Measurements from ENCODE around the gene CCDC169. TPM values are rescaled to one million over a fixed set of nuclear protein-coding genes. Genes with fewer than 3 reads are reported as not detected.

CCDC169 gene
- total RNA-seq, 2 donors from 2014 or later: 1.1 to 2.7 TPM

GRCh38 chr13:36244073-36244472 lies 53.5 kb downstream of the CCDC169 start:
- H3K36me3 Mint-ChIP-seq (ENCODE audit: low read depth): no peaks in the 10 kb centered on the region
- ATAC-seq (replicated peaks): no peak
- no peak overlapping the region for H3K4me3 Mint-ChIP-seq

GRCh38 chr13:36242761-36243160 lies 54.9 kb downstream of the CCDC169 start:
- H3K27ac Mint-ChIP-seq: no peak overlapping the region
- H3K9me3 Mint-ChIP-seq: peaks cover 5% of the 10 kb centered on the region
- H3K27me3 Mint-ChIP-seq: peaks cover 4% of the 10 kb centered on the region
- no peaks in the 10 kb centered on the region for H3K36me3 Mint-ChIP-seq (ENCODE audit: low read depth)
- no peak overlapping the region for H3K4me3 Mint-ChIP-seq
- no peaks in the 10 kb centered on the region for H3K4me1 Mint-ChIP-seq
- ATAC-seq (replicated peaks): no peak

More at GRCh38 chr13:36244073-36244472, 53.5 kb downstream of the CCDC169 start:
- Mint-ChIP-seq H3K27ac (no peak overlapping the region), H3K4me1 (no peaks in the 10 kb centered on the region), H3K27me3 (peaks cover 4% of the 10 kb centered on the region), H3K9me3 (peaks cover 5% of the 10 kb centered on the region)

GRCh38 chr13:36231236-36231635 lies 66.4 kb downstream of the CCDC169 start:
- H3K4me3 Mint-ChIP-seq: no peak overlapping the region
- peaks cover 5% of the 10 kb centered on the region for H3K9me3 Mint-ChIP-seq
- ATAC-seq (replicated peaks): no peak
- H3K4me1 Mint-ChIP-seq: no peaks in the 10 kb centered on the region
- H3K36me3 Mint-ChIP-seq (ENCODE audit: low read depth): no peaks in the 10 kb centered on the region
- no peak overlapping the region for H3K27ac Mint-ChIP-seq
- H3K27me3 Mint-ChIP-seq: peaks cover 11% of the 10 kb centered on the region

- no peak overlapping the region for H3K27ac Mint-ChIP-seq
- H3K9me3 Mint-ChIP-seq: no peaks in the 10 kb centered on the region
- H3K36me3 Mint-ChIP-seq (ENCODE audit: low read depth): no peaks in the 10 kb centered on the region
- H3K4me3 Mint-ChIP-seq: no peak overlapping the region
- H3K4me1 Mint-ChIP-seq: no peaks in the 10 kb centered on the region
- H3K27me3 Mint-ChIP-seq: peaks cover 3% of the 10 kb centered on the region
- ATAC-seq (replicated peaks): no peak
Measured at GRCh38 chr13:36224730-36225129, 72.9 kb downstream of the CCDC169 start.

- peaks cover 6% of the 10 kb centered on the region for H3K9me3 Mint-ChIP-seq
- H3K27ac Mint-ChIP-seq: no peak overlapping the region
- H3K27me3 Mint-ChIP-seq: no peaks in the 10 kb centered on the region
- no peak for ATAC-seq (replicated peaks)
- H3K36me3 Mint-ChIP-seq (ENCODE audit: low read depth): no peaks in the 10 kb centered on the region
- no peak overlapping the region for H3K4me3 Mint-ChIP-seq
- H3K4me1 Mint-ChIP-seq: no peaks in the 10 kb centered on the region
Measured at GRCh38 chr13:36219883-36220282, 77.7 kb downstream of the CCDC169 start.

- H3K4me3 Mint-ChIP-seq: no peak overlapping the region
Measured at GRCh38 chr13:36217456-36217855, 80.2 kb downstream of the CCDC169 start.

GRCh38 chr13:36214163-36214921 lies 83.3 kb downstream of the CCDC169 start, which contains the start of gene SOHLH2:
SOHLH2 (minus strand) TSS chr13:36214556; CDS start chr13:36214526, 30 bp downstream.
- Mint-ChIP-seq H3K36me3 (ENCODE audit: low read depth) (no peaks in the 10 kb centered on the region), H3K27me3 (peaks cover 6% of the 10 kb centered on the region)
- no peak for ATAC-seq (replicated peaks)

More at GRCh38 chr13:36217456-36217855, 80.2 kb downstream of the CCDC169 start:
- Mint-ChIP-seq H3K27me3 (no peaks in the 10 kb centered on the region), H3K27ac (no peak overlapping the region), H3K4me1 (no peaks in the 10 kb centered on the region), H3K36me3 (ENCODE audit: low read depth) (no peaks in the 10 kb centered on the region), H3K9me3 (peaks cover 6% of the 10 kb centered on the region)
- ATAC-seq (replicated peaks): no peak

GRCh38 chr13:36212789-36213188 lies 84.8 kb downstream of the CCDC169 start:
- no peak for ATAC-seq (replicated peaks)
- Mint-ChIP-seq H3K27me3 (peaks cover 6% of the 10 kb centered on the region), H3K9me3 (peaks cover 5% of the 10 kb centered on the region), H3K27ac (no peak overlapping the region), H3K36me3 (ENCODE audit: low read depth) (no peaks in the 10 kb centered on the region), H3K4me1 (no peaks in the 10 kb centered on the region), H3K4me3 (no peak overlapping the region)

More at GRCh38 chr13:36214163-36214921, 83.3 kb downstream of the CCDC169 start, which contains the start of gene SOHLH2:
- Mint-ChIP-seq H3K27ac (no peak within 1 kb of the TSS), H3K4me3 (no peak within 1 kb of the TSS), H3K9me3 (peaks cover 6% of the 10 kb centered on the region), H3K4me1 (no peaks in the 10 kb centered on the region)

GRCh38 chr13:36211567-36211966 lies 86.0 kb downstream of the CCDC169 start:
- no peaks in the 10 kb centered on the region for H3K9me3 Mint-ChIP-seq
- H3K36me3 Mint-ChIP-seq (ENCODE audit: low read depth): no peaks in the 10 kb centered on the region

GRCh38 chr13:36210738-36211137 lies 86.9 kb downstream of the CCDC169 start:
- H3K4me3 Mint-ChIP-seq: no peak overlapping the region
- no peaks in the 10 kb centered on the region for H3K4me1 Mint-ChIP-seq
- H3K27ac Mint-ChIP-seq: no peak overlapping the region
- no peaks in the 10 kb centered on the region for H3K36me3 Mint-ChIP-seq (ENCODE audit: low read depth)
- no peaks in the 10 kb centered on the region for H3K9me3 Mint-ChIP-seq
- ATAC-seq (replicated peaks): no peak
- H3K27me3 Mint-ChIP-seq: peaks cover 6% of the 10 kb centered on the region

More at GRCh38 chr13:36211567-36211966, 86.0 kb downstream of the CCDC169 start:
- H3K4me1 Mint-ChIP-seq: no peaks in the 10 kb centered on the region
- no peak overlapping the region for H3K27ac Mint-ChIP-seq
- peaks cover 6% of the 10 kb centered on the region for H3K27me3 Mint-ChIP-seq
- no peak for ATAC-seq (replicated peaks)
- H3K4me3 Mint-ChIP-seq: no peak overlapping the region

- no peaks in the 10 kb centered on the region for H3K4me1 Mint-ChIP-seq
- ATAC-seq (replicated peaks): no peak
- H3K27ac Mint-ChIP-seq: no peak overlapping the region
- no peaks in the 10 kb centered on the region for H3K36me3 Mint-ChIP-seq (ENCODE audit: low read depth)
- H3K9me3 Mint-ChIP-seq: no peaks in the 10 kb centered on the region
- peaks cover 6% of the 10 kb centered on the region for H3K27me3 Mint-ChIP-seq
- no peak overlapping the region for H3K4me3 Mint-ChIP-seq
Measured at GRCh38 chr13:36207672-36208071, 89.9 kb downstream of the CCDC169 start.

GRCh38 chr13:36193151-36193855 lies 104.3 kb downstream of the CCDC169 start:
- Mint-ChIP-seq H3K27me3 (no peaks in the 10 kb centered on the region), H3K4me3 (no peak overlapping the region), H3K9me3 (no peaks in the 10 kb centered on the region), H3K4me1 (no peaks in the 10 kb centered on the region), H3K36me3 (ENCODE audit: low read depth) (no peaks in the 10 kb centered on the region), H3K27ac (no peak overlapping the region)
- no peak for ATAC-seq (replicated peaks)

GRCh38 chr13:36192166-36192565 lies 105.4 kb downstream of the CCDC169 start:
- no peak for ATAC-seq (replicated peaks)
- H3K36me3 Mint-ChIP-seq (ENCODE audit: low read depth): no peaks in the 10 kb centered on the region
- no peak overlapping the region for H3K4me3 Mint-ChIP-seq
- no peaks in the 10 kb centered on the region for H3K27me3 Mint-ChIP-seq
- no peak overlapping the region for H3K27ac Mint-ChIP-seq
- no peaks in the 10 kb centered on the region for H3K9me3 Mint-ChIP-seq
- H3K4me1 Mint-ChIP-seq: no peaks in the 10 kb centered on the region

- H3K27me3 Mint-ChIP-seq: no peaks in the 10 kb centered on the region
- H3K4me3 Mint-ChIP-seq: no peak overlapping the region
- no peak overlapping the region for H3K27ac Mint-ChIP-seq
- no peak for ATAC-seq (replicated peaks)
- H3K4me1 Mint-ChIP-seq: no peaks in the 10 kb centered on the region
- no peaks in the 10 kb centered on the region for H3K9me3 Mint-ChIP-seq
- H3K36me3 Mint-ChIP-seq (ENCODE audit: low read depth): no peaks in the 10 kb centered on the region
Measured at GRCh38 chr13:36190771-36191170, 106.8 kb downstream of the CCDC169 start.

- Mint-ChIP-seq H3K9me3 (no peaks in the 10 kb centered on the region), H3K27me3 (no peaks in the 10 kb centered on the region), H3K27ac (no peak overlapping the region), H3K36me3 (ENCODE audit: low read depth) (no peaks in the 10 kb centered on the region), H3K4me1 (no peaks in the 10 kb centered on the region), H3K4me3 (no peak overlapping the region)
- ATAC-seq (replicated peaks): no peak
Measured at GRCh38 chr13:36188441-36188840, 109.2 kb downstream of the CCDC169 start.
